Left ventricle myocardium inferior (tissue), 1 donor: Measurements from ENCODE around the gene SLC37A1. TPM values are rescaled to one million over a fixed set of nuclear protein-coding genes. Genes with fewer than 3 reads are reported as not detected.
A peak's percentile ranks its signal among the peaks of the same experiment; 100 is the strongest.

Experiments
- DNase-seq: peaks from one replicate; pipeline ENCODE4 v3.0.0-alpha.2; 2020
- H3K27ac ChIP-seq: fragments of 200-600 bp; replicated peaks from 2 replicates; pipeline ENCODE4 v1.8.0; 2021
- H3K27me3 ChIP-seq: fragments of 200-600 bp; 2 replicates; pipeline ENCODE4 v1.8.0; 2021; ENCODE audit warnings: low read depth
- H3K36me3 ChIP-seq: fragments of 200-600 bp; 2 replicates; pipeline ENCODE4 v1.8.0; 2021
- H3K4me1 ChIP-seq: fragments of 200-600 bp; 2 replicates; pipeline ENCODE4 v1.8.0; 2021
- H3K4me3 ChIP-seq: fragments of 200-600 bp; 2 replicates; pipeline ENCODE4 v1.8.0; 2021; ENCODE audit warnings: mild to moderate bottlenecking, moderate library complexity
- H3K9me3 ChIP-seq: fragments of 200-600 bp; replicated peaks from 2 replicates; pipeline ENCODE4 v1.8.0; 2021
- CTCF ChIP-seq: fragments of 200-600 bp; IDR thresholded peaks from 2 replicates; pipeline ENCODE4 v1.8.0; 2021; ENCODE audit warnings: antibody characterized with exemption, mild to moderate bottlenecking, borderline replicate concordance
- intact Hi-C: fragments of 100-400 bp; cut with micrococcal nuclease; formaldehyde crosslinking; loops from one replicate; pipeline ENCODE4 v1.11.0; 2022
- long read RNA-seq: library from polyadenylated mRNA; unstranded; transcript quantifications from one replicate; pipeline ENCODE4 v2.0.0, GENCODE V29; 2021
- total RNA-seq: library from RNA; stranded (reverse); fragmentation: NEBNext Ultra II Directional; extraction: Animal tissue kit (Norgen Biotek cat#: 25700); gene quantifications from one replicate; pipeline ENCODE4 v1.2.1, GENCODE V29; 2021
- donor health status: DM: no; HTN: yes; CAD: no; lungs with severe emphysema.

Gene SLC37A1
- 3.8 TPM for total RNA-seq
- long read RNA-seq, partial matches to known transcripts = 3 of 15 reads
- long read RNA-seq, other reads (novel, unspliced or antisense) = 11 of 15 reads

GRCh38 chr21:42513151-42513984, at the start of gene SLC37A1:
TSS of gene SLC37A1 (plus strand) at chr21:42513852. CDS start at chr21:42518455, 4,603 bp downstream.
- intact Hi-C loops = no loop called here
- Histone ChIP-seq H3K27me3 (no peaks in the 10 kb centered on the region), H3K36me3 (peaks cover 2% of the 10 kb centered on the region), H3K4me3 (peak within 1 kb of the TSS; percentile 94), H3K9me3 (no peaks in the 10 kb centered on the region), H3K4me1 (peaks cover 20% of the 10 kb centered on the region), H3K27ac (peak within 1 kb of the TSS; percentile 78)
- no peak for TF ChIP-seq CTCF
- DNase-seq = no peak

GRCh38 chr21:42463861-42464515, 49.7 kb upstream of the SLC37A1 start:
- no peak for DNase-seq
- no peak overlapping the region for H3K4me3 ChIP-seq
- no peak overlapping the region for H3K27ac ChIP-seq
- intact Hi-C loops = no loop called here
- TF ChIP-seq CTCF = no peak
- no peaks in the 10 kb centered on the region for H3K9me3 ChIP-seq
- H3K4me1 ChIP-seq = peaks cover 7% of the 10 kb centered on the region
- H3K36me3 ChIP-seq = no peaks in the 10 kb centered on the region
- peaks cover 5% of the 10 kb centered on the region for H3K27me3 ChIP-seq

GRCh38 chr21:42465008-42465802, 48.4 kb upstream of the SLC37A1 start:
- intact Hi-C loops = no loop called here
- no peak overlapping the region for H3K27ac ChIP-seq
- H3K9me3 ChIP-seq = no peaks in the 10 kb centered on the region
- H3K27me3 ChIP-seq = peaks cover 5% of the 10 kb centered on the region
- TF ChIP-seq CTCF = no peak
- H3K36me3 ChIP-seq = no peaks in the 10 kb centered on the region
- no peak for DNase-seq
- peaks cover 7% of the 10 kb centered on the region for H3K4me1 ChIP-seq
- no peak overlapping the region for H3K4me3 ChIP-seq

GRCh38 chr21:42465803-42466127, 47.9 kb upstream of the SLC37A1 start:
- Histone ChIP-seq H3K36me3 (no peaks in the 10 kb centered on the region), H3K27ac (no peak overlapping the region), H3K4me1 (peaks cover 7% of the 10 kb centered on the region), H3K9me3 (no peaks in the 10 kb centered on the region), H3K4me3 (no peak overlapping the region), H3K27me3 (peaks cover 5% of the 10 kb centered on the region)
- no peak for TF ChIP-seq CTCF
- no peak for DNase-seq
- intact Hi-C loops = no loop called here

GRCh38 chr21:42466700-42467099, 47.0 kb upstream of the SLC37A1 start:
- Histone ChIP-seq H3K27me3 (peaks cover 6% of the 10 kb centered on the region), H3K4me3 (no peak overlapping the region), H3K9me3 (no peaks in the 10 kb centered on the region), H3K4me1 (peaks cover 7% of the 10 kb centered on the region), H3K36me3 (no peaks in the 10 kb centered on the region), H3K27ac (no peak overlapping the region)
- no peak for TF ChIP-seq CTCF
- DNase-seq = no peak
- intact Hi-C loops = no loop called here
